Heart right ventricle (tissue), 16 donors: ENCODE measurements around the gene RGS9. TPM values are rescaled to one million over a fixed set of nuclear protein-coding genes. Genes with fewer than 3 reads are reported as not detected.
A peak's percentile ranks its signal among the peaks of the same experiment; 100 is the strongest.

Experiments used
- ATAC-seq, 8 donors: fragments of 200-7000 bp; cut with Tn5 transposase; one replicate each; pipeline ENCODE4 v1.9.1; 2020; ENCODE audit warnings: mild to moderate bottlenecking in 8 of 8, moderate library complexity in 8 of 8, moderate number of reproducible peaks in 1 of 8
- DNase-seq, 2 donors: peaks; one replicate each; pipeline ENCODE4 v3.0.0-alpha.2; 2020
- H3K27ac ChIP-seq, 10 donors: fragments of 200-600 bp; sonication (generic) in 2 of 10; one replicate each; pipeline versions ENCODE4 v1.5.0 to v1.8.0; 2020 to 2022; ENCODE audit warnings: mild to moderate bottlenecking in 3 of 10
- H3K27me3 ChIP-seq, 7 donors: fragments of 200-600 bp; one replicate each; pipeline ENCODE4 v1.8.0; 2021 to 2022; ENCODE audit warnings: mild to moderate bottlenecking in 2 of 7
- H3K36me3 ChIP-seq, 9 donors: fragments of 200-600 bp; sonication (generic) in 1 of 9; one replicate each; pipeline versions ENCODE4 v1.5.0 to v1.8.0; 2020 to 2022; ENCODE audit warnings: mild to moderate bottlenecking in 2 of 9
- H3K4me1 ChIP-seq, 9 donors: fragments of 200-600 bp; sonication (generic) in 1 of 9; one replicate each; pipeline versions ENCODE4 v1.5.0 to v1.8.0; 2020 to 2022; ENCODE audit warnings: mild to moderate bottlenecking in 4 of 9
- H3K4me3 ChIP-seq, 10 donors: fragments of 200-600 bp; sonication (generic) in 2 of 10; one replicate each; pipeline versions ENCODE4 v1.5.0 to v1.8.0; 2020 to 2022; ENCODE audit warnings: mild to moderate bottlenecking in 7 of 10, moderate library complexity in 2 of 10
- H3K9me3 ChIP-seq, 11 donors: fragments of 200-600 bp in 10 of 11; sonication (generic) in 2 of 11; one replicate each; pipeline versions ENCODE4 v1.5.0 to v1.8.0; 2013 to 2022; ENCODE audit warnings: mild to moderate bottlenecking in 2 of 11, control low read depth in 1 of 11, moderate library complexity in 1 of 11
- WGBS, 2 donors: extraction: QIAGEN DNeasy Blood & Tissue Kit; methylation state at CpG; one replicate each; pipeline ENCODE4 v1.1.7; 2013; ENCODE audit warnings: inconsistent platforms in 1 of 2; 5-methylcytosine and 5-hydroxymethylcytosine counted together
- intact Hi-C, 10 donors: fragments of 100-400 bp; cut with DNase I; formaldehyde crosslinking; loops; one replicate each; pipeline versions ENCODE4 v1.11.1 to v1.14.2; 2022
- polyA plus RNA-seq, 2 donors: library from polyadenylated mRNA; stranded (reverse); fragments of 200-250 nt; gene quantifications; one replicate each; pipeline ENCODE4 v1.2.3, GENCODE V29; 2013
- total RNA-seq, 10 donors: library from RNA; stranded (reverse); fragmentation: NEBNext Ultra II Directional in 3 of 10; extraction: Animal tissue kit (Norgen Biotek cat#: 25700) in 3 of 10; gene quantifications; one replicate each; pipeline versions ENCODE4 v1.2.1 to v1.2.4, GENCODE V29; 2021 to 2023
- TF ChIP-seq, protein P1 (sequence below), 9 donors: fragments of 200-600 bp; sonication (generic) in 2 of 9; IDR thresholded peaks; one replicate each; pipeline versions ENCODE4 v1.5.0 to v1.8.0; 2021 to 2022; ENCODE audit warnings: antibody characterized with exemption in 9 of 9, mild to moderate bottlenecking in 5 of 9, moderate library complexity in 1 of 9
- donor health status: Arrhythmogenic right ventricular cardiomyopathy.
- donor health status: ischemic (EF 13 %, LVEDD 7.1; RV severe dilation, severe dysfunction).
- donor health status: healthy with polysubstance abuse.
- donor health status: DM: no; HTN: yes; CAD: no.
- donor health status: DM: no; HTN: no; CAD: no.
- donor health status: ischemic (EF 25% LVEDD 6.9; RV normal size, moderate dysfunction).
- donor health status: ischemic (EF 25% LVEDD 5.7; RV mildly dilated, moderate dysfunction).
- donor health status: healthy.
- donor health status: DM: yes; HTN: yes; CAD: no.
- donor health status: Ischemic cardiomyopathy.
- donor health status: ischemic (EF 35%, LVEDD 5.7; RV mildly dilated, moderate dysfunction).
- donor health status: nonischemic (EF 11% LVEDD 7.7; RV severe dilation, severe dysfunction).
- donor health status: DM: yes; HTN: yes; CAD: no.
- donor health status: PGD.
- donor health status: ischemic (EF 29% LVEDD 5.4; RV normal size, mild dysfunction).
- donor health status: nonischemic (EF 23%, LVEDD 6.1; RV moderate dilation, normal function).

Gene RGS9
- total and polyA plus RNA-seq, 12 donors, result 0.36 to 3.0 (median 1.1) TPM

DNA sequence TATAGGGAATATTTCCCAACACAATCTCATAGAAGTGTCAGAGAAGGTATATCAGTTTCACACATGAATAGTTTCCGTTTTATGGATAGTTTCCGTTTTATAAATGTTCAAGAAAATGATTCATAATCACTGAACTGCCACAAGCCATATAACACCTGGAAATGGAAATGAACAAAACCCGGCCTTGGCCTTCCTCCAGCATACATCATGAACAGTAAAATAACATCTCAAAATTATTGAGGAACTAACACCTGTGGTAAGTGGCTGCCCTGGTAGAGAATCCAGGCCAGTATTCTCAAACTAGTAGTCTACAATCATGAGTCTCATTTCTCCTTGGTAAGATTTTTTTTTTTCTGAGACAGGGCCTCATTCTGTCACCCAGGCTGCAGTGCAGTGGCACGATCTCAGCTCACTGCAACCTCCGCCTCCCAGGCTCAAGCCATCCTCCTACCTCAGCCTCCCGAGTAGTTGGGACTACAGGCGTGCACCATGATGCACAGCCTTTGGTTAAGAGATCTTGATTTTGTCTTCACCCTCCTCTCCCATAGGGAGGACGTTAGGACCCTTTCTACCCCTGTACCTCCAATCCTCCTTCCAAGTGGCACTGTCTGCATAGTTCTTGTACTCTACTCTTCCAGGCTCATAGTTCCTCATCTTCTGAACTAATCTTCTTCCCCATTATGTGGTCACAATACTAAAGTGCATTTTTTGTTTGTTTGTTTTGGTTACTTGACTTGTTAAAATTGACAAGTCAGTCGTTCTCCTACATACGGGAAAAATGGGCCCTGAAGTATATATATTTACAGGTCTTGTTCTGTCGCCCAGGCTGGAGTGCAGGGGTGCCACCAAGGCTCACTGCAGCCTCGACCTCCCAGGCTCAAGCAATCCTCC lies 15.0 kb upstream of the RGS9 start:
- no peaks in the 10 kb centered on the region for H3K9me3 ChIP-seq
- ATAC-seq, result peak in 1 of 8 donors; percentile 29
- TF ChIP-seq, protein P1, sequence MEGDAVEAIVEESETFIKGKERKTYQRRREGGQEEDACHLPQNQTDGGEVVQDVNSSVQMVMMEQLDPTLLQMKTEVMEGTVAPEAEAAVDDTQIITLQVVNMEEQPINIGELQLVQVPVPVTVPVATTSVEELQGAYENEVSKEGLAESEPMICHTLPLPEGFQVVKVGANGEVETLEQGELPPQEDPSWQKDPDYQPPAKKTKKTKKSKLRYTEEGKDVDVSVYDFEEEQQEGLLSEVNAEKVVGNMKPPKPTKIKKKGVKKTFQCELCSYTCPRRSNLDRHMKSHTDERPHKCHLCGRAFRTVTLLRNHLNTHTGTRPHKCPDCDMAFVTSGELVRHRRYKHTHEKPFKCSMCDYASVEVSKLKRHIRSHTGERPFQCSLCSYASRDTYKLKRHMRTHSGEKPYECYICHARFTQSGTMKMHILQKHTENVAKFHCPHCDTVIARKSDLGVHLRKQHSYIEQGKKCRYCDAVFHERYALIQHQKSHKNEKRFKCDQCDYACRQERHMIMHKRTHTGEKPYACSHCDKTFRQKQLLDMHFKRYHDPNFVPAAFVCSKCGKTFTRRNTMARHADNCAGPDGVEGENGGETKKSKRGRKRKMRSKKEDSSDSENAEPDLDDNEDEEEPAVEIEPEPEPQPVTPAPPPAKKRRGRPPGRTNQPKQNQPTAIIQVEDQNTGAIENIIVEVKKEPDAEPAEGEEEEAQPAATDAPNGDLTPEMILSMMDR (IDR thresholded peaks at IDR 0.05), result no peak
- H3K36me3 ChIP-seq, result no peaks in the 10 kb centered on the region
- peaks cover 0 to 17% (median 5%) of the 10 kb centered on the region in 9 donors for H3K4me1 ChIP-seq
- H3K27ac ChIP-seq, result peak overlapping the region in 8 of 10 donors; percentile 80 to 98 (median 90)
- DNase-seq, result no peak
- WGBS, 2 donors, result 79 to 86% methylated on average over 12 of the region's 12 CpGs
- intact Hi-C loops, result loop anchor here in 1 of 10 donors (5.0 kb wide), 1 partner anchor 145 kb away; no protein-coding TSS in a partner anchor
- H3K4me3 ChIP-seq, result peak overlapping the region in 9 of 10 donors; percentile 59 to 82 (median 70)
- H3K27me3 ChIP-seq, result no peaks in the 10 kb centered on the region

DNA sequence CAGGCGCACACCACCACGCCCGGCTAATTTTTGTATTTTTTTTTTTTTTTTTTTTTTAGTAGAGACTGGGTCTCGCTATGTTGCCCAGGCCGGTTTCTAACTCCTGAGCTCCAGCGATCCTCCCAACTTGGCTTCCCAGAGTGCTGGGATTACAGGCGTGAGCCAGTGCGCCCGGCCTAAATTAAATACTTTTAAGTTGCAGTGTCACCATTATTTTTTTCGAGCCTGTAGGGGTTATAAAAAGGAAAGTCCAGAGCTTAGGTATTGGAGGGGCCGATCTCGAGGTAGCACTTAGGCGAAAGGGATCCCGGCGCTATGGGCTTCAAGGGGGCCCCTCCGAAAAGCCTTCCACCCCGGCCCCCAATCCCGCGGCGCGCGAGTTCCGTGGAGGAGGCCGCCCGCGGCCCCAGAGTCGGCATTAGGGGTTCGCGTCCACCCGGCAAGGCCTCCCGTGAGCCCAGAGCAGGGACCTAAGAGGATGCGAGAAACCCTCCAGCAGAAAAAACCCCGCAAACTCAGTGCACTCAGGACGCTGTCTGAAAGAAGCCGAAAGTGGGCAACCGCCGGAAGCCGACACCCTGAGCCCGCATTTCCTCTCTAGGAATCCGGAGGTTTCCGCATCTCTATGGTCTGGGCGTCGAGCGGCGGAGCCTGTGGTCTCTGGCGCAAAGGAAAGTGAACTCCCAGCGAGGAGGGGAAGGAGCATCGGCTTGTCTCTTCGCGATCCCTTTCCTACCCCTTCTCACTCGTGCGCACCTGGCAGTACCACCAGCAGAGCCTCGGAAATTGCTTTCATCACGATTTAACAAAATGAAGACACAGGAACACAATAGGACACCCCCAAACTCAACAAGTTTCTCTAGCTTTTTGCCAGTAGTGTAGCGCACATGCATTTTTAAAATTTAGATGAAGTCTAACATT lies 14.1 kb upstream of the RGS9 start:
- intact Hi-C loops, result loop anchor here in 1 of 10 donors (5.0 kb wide), 1 partner anchor 146 kb away; no protein-coding TSS in a partner anchor
- peak overlapping the region; percentile 58 to 82 (median 70) for H3K4me3 ChIP-seq
- no peaks in the 10 kb centered on the region for H3K36me3 ChIP-seq
- no peaks in the 10 kb centered on the region for H3K27me3 ChIP-seq
- TF ChIP-seq, protein P1 (IDR thresholded peaks at IDR 0.05), result no peak
- 7 to 9% methylated on average over 54 of the region's 55 CpGs for WGBS, 2 donors
- H3K9me3 ChIP-seq, result no peaks in the 10 kb centered on the region
- peaks cover 0 to 17% (median 5%) of the 10 kb centered on the region in 9 donors for H3K4me1 ChIP-seq
- ATAC-seq (peak; percentile 90 to 98 (median 92)), DNase-seq (peak; percentile 75 to 89)
- peak overlapping the region; percentile 75 to 98 (median 90) for H3K27ac ChIP-seq

DNA sequence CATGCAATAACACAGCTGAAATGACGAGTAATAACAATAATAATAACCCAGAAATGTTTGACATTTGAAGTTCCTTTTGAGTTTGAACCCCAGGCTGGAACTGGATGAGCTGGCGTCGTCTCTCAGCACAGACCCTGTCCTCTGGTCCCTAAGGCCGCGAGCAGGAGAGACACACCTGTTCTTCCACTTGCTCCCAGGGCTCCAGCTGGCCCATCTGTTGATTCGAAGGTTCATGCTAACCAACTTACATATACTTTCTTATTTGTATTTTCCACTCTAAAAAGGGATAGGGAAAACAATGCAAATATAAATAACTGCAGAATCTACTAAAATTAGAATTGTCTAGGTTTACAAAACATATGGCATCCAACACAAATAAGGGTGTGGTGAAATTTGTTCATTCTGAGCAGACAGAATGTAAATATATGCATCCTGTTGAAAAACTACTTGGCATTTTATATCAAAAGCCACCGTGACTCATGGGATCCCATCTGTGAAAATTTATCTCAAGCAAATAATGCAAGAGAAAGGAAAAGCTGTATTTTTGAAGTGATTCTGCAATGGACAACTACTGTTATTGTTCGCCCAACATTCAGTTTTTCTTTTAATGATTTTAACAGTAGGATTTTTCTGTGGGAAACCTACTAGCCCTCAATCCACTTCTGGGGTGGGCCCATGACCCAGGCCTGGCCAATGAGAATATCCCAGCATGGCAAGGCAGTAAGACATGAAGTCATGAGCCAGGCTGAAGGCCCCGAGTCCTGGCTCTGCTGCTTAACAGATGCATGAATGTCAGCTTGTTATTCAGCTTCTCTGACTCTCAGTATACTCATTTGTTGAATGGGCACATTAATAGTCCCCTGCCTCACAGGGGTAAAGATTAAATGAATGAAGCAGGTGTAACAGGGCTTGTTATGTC lies 13.2 kb upstream of the RGS9 start:
- TF ChIP-seq, protein P1 (IDR thresholded peaks at IDR 0.05), result no peak
- peaks cover 0 to 17% (median 5%) of the 10 kb centered on the region in 9 donors for H3K4me1 ChIP-seq
- no peaks in the 10 kb centered on the region for H3K9me3 ChIP-seq
- H3K27ac ChIP-seq, result peak overlapping the region in 9 of 10 donors; percentile 80 to 98 (median 91)
- H3K27me3 ChIP-seq, result peaks cover 0 to 4% (median 0%) of the 10 kb centered on the region in 7 donors
- H3K4me3 ChIP-seq, result peak overlapping the region in 7 of 10 donors; percentile 68 to 82 (median 72)
- no peak for ATAC-seq
- no peak for DNase-seq
- 75 to 87% methylated on average over 9 of the region's 9 CpGs for WGBS, 2 donors
- intact Hi-C loops, result loop anchor here in 1 of 10 donors (5.0 kb wide), 1 partner anchor 147 kb away; no protein-coding TSS in a partner anchor
- no peaks in the 10 kb centered on the region for H3K36me3 ChIP-seq
